PFSK-1 (cell line): ENCODE data around the gene ANKRD6.

Experiments
- SIN3A ChIP-seq: IDR thresholded peaks from 2 replicates; pipeline ENCODE4 v1.6.1; 2012; ENCODE audit warnings: mild to moderate bottlenecking, low read length, moderate library complexity, borderline replicate concordance; ENCODE audit not compliant: insufficient read depth
- TAF1 ChIP-seq: IDR thresholded peaks from 2 replicates; pipeline ENCODE4 v1.6.1; 2012; ENCODE audit warnings: low read length, control low read depth, borderline replicate concordance; ENCODE audit not compliant: insufficient read depth

DNA sequence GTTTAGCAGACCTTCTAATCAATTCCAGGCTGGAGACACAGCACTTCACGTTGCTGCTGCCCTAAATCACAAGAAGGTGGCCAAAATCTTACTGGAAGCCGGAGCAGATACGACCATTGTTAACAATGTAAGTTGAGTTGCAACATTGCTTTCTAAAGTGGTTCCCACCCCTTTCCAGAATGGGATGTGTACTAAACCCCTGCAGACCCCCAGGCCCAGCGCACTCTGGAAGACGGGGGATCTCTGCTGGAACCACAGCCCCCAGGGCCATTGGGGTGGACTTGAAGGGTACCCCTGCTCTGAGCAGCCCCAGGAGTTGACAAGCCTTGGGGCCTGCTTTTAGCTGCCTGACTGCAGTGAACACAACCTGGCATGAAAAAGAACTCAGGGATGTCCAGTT lies 183.6 kb downstream of the ANKRD6 start:
- no peak for TF ChIP-seq TAF1
- TF ChIP-seq SIN3A, result no peak
